ENCODE measurements around the gene TNNT1.

TNNT1 gene

DNA sequence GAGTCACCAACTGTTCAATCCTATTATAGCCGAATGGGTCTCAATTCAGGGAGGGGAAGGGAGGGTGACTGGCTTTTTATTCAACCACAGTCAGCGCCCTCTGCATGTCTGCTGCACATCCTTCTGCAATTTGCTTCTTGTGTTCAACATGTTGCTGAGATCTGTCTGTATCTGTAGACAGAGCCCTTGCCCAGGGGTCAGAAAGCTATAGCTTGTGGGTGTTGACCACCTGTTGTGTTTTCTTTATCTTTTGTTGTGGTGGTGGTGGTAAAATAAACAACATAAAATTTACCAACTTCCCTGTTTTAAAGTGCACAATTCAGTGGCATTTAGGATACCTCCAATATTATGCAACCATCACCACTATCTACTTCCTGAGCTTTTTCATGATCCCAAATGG, 43.8 kb downstream of the TNNT1 start:
- WGBS, result 93% methylated on average over 2 of the region's 2 CpGs
- Histone ChIP-seq H3K4me3 (ENCODE audit: low read length) (no peak overlapping the region), H3K9ac (ENCODE audit: low read depth, low read length) (no peak overlapping the region), H3K27ac (ENCODE audit: low read depth, low read length) (no peak overlapping the region), H3K4me1 (ENCODE audit: insufficient read depth, low read length) (no peaks in the 10 kb centered on the region), H3K36me3 (ENCODE audit: insufficient read depth, low read length) (peaks cover 13% of the 10 kb centered on the region), H3K9me3 (ENCODE audit: insufficient read depth, low read depth, low read length) (no peaks in the 10 kb centered on the region), H3K27me3 (ENCODE audit: insufficient read depth, low read length) (no peaks in the 10 kb centered on the region)

DNA sequence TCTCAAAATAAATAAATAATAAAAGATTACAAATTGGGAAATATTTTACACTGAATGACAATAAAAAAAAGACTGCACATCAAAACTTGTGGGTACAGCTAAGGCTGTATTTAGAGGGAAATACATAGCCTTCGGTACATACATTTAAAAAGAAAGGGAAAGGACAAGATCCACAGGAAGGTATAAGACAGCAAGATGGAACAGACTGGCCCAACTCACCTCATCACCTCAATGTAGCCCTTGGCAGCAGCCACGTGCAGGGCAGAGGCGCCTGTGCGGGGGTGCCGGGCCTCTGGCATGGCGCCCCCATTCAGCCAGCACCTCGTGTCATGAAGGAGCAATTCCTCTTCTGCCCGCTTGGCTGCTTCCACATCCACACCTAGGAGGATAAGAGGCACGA, 45.8 kb downstream of the TNNT1 start:
- Histone ChIP-seq H3K9ac (ENCODE audit: low read depth, low read length) (no peak overlapping the region), H3K9me3 (ENCODE audit: insufficient read depth, low read depth, low read length) (no peaks in the 10 kb centered on the region), H3K27ac (ENCODE audit: low read depth, low read length) (no peak overlapping the region), H3K27me3 (ENCODE audit: insufficient read depth, low read length) (no peaks in the 10 kb centered on the region), H3K4me1 (ENCODE audit: insufficient read depth, low read length) (no peaks in the 10 kb centered on the region), H3K36me3 (ENCODE audit: insufficient read depth, low read length) (peaks cover 13% of the 10 kb centered on the region), H3K4me3 (ENCODE audit: low read length) (no peak overlapping the region)
- 95% methylated on average over 9 of the region's 9 CpGs for WGBS

DNA sequence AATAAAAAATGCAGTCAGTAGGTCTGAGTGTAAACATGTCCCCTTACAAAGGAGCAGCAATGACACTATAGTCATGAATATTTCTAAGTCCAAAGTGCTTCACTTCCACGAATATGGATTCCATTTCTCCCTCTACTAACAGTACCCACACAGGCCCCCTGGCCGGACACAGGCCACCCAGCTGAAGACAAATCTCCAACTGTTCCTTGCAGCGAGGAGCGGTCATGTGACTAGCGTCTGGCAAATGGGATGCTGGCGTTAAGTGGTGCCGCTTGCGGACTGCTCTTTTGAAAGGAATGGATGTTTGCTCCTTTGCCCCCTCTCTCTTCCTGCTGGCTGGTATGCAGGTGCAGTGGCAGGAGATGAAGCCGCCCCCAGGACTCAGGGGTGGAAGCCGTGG, 47.7 kb downstream of the TNNT1 start:
- no peak overlapping the region for H3K9ac ChIP-seq (ENCODE audit: low read depth, low read length)
- no peak overlapping the region for H3K4me3 ChIP-seq (ENCODE audit: low read length)
- no peaks in the 10 kb centered on the region for H3K9me3 ChIP-seq (ENCODE audit: insufficient read depth, low read depth, low read length)
- WGBS, result 91% methylated on average over 10 of the region's 10 CpGs
- H3K36me3 ChIP-seq (ENCODE audit: insufficient read depth, low read length), result peaks cover 13% of the 10 kb centered on the region
- no peak overlapping the region for H3K27ac ChIP-seq (ENCODE audit: low read depth, low read length)
- H3K4me1 ChIP-seq (ENCODE audit: insufficient read depth, low read length), result no peaks in the 10 kb centered on the region
- H3K27me3 ChIP-seq (ENCODE audit: insufficient read depth, low read length), result no peaks in the 10 kb centered on the region

DNA sequence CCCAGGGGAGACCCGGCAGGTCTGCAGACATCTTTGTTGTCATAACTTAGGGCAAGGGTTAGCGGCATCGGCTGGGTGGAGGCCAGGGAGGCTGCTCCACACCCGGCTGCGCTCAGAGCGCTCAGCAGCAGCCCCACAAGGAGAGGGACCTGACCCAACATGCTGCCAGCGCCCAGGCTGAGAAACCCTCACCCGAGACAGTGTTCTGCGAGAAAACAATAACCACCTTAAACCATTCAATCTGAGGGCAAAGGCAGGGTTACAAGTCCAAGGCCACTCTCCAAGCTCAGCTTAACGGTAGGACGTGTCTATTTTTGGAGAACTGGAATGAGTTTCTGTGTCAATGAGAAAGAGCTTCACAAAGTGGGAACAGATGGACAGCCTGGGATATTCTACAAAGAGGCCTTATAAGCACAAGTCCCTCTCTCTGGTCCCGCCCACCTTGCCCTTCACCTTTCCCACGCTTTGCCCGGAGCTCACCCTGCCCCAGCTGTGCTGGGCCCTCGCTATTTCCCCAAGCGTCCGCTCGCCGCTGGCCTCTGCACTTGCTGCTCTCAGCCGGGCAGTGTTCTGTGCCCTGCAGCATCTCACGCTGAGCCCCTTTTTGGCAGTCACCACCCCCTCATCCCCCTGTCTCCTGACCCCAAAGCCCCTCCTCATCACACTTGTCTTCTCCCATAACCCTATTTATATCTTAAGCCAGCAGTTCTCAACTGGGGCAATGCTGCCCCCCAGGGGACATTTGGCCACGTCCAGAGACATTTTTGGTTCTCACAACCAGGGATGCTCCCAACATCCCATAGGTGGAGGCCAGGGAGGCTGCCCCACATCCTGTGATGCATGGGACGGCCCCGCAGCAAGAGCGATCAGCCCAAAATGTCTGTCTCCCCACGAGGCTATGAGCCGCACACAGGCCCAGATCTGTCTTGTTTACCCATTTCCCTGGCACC, 49.2 kb downstream of the TNNT1 start:
- no peaks in the 10 kb centered on the region for H3K27me3 ChIP-seq (ENCODE audit: insufficient read depth, low read length)
- 89% methylated on average over 27 of the region's 27 CpGs for WGBS
- H3K27ac ChIP-seq (ENCODE audit: low read depth, low read length), result no peak overlapping the region

DNA sequence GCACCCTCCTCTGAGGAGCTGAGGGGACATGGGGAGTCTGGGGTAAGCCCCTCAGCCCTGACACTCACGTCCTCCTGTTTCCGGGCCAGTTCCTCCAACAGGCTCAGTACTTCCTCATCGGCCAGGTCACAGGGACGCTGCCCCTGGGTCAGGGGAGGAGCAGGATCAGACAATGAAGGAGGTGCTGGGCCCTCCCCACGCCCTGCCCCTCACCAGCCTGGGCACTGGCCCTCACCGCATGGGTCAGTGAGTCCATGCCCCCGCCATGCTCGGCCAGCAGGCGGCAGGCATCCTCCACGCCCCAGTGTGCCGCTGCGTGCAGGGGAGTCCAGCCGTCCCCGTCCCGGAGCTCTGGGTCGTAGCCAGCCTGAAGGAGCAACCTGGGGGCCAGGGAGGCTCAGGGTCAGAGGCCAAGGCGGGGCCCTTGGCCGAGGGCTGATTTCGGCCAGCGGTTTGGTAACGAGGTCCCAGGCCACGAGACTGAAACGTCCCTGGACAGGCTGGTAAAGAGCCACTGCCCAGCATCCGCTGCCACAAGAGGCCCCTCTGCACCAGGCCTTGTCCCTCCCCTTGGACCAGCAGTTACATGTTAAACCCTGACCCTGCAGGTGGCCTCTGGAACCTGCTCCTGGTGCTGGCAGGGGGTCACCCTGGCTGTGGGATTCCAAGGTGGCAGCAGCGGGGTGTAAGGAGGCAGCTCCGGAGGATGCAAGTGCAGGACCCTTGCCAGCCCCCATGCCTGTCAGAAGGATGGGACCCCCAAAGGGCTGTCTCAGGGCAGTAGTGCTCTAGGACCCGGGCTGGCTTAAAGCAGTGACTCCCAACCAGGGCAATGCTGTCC, 50.1 kb downstream of the TNNT1 start:
- no peak overlapping the region for H3K9ac ChIP-seq (ENCODE audit: low read depth, low read length)
- WGBS, result 95% methylated on average over 27 of the region's 27 CpGs
- no peak overlapping the region for H3K4me3 ChIP-seq (ENCODE audit: low read length)
- H3K36me3 ChIP-seq (ENCODE audit: insufficient read depth, low read length), result peaks cover 19% of the 10 kb centered on the region
- peaks cover 9% of the 10 kb centered on the region; the same call in 1 of the 2 replicates for H3K4me1 ChIP-seq (ENCODE audit: insufficient read depth, low read length)
- no peaks in the 10 kb centered on the region for H3K9me3 ChIP-seq (ENCODE audit: insufficient read depth, low read depth, low read length)
- no peaks in the 10 kb centered on the region for H3K27me3 ChIP-seq (ENCODE audit: insufficient read depth, low read length)
- no peak overlapping the region for H3K27ac ChIP-seq (ENCODE audit: low read depth, low read length)

More for the DNA sequence above, 49.2 kb downstream of the TNNT1 start:
- Histone ChIP-seq H3K9me3 (ENCODE audit: insufficient read depth, low read depth, low read length) (no peaks in the 10 kb centered on the region), H3K4me1 (ENCODE audit: insufficient read depth, low read length) (peaks cover 3% of the 10 kb centered on the region; the same call in 1 of the 2 replicates), H3K36me3 (ENCODE audit: insufficient read depth, low read length) (peaks cover 16% of the 10 kb centered on the region), H3K9ac (ENCODE audit: low read depth, low read length) (no peak overlapping the region), H3K4me3 (ENCODE audit: low read length) (no peak overlapping the region)

DNA sequence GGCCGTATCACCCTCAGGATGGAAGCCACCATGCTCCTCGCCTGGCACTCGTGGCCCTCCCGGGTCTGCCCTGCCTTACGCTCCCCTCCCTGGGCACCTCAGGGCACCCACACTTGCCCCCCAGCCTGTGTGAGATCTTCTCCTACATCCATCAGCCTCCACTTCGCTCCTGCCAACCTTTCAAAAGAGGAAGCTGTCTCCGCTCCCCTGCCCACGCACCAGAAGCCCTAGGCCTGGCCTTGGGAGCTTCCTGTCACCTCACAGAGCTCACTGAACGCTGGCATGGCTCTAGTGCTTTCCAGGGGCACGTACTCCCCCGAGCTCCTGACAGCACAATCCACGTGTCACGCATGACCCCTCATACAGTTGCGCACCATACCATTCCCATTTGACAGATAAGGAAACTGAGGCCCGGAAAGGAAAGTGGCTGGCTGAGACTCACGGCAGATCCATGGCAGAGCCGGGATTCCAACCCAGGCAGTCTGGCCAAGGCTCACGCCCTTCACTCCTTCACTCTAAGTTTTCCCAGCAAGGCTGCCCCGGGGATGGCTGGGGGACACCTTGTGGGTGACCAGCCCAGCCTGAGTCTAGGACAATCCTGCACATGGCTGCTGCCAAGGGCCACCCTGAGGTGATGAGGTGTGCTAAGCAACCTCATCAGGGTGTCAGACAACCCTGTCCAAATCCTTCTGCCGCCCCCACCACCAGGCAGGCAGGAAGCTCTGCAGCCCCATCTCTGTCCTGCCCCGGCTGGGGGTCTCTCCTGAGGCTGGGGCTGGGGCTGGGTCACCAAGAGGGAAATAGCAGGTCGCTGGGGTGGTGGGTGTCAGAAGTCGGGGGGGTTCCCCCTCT, 50.9 kb downstream of the TNNT1 start:
- Histone ChIP-seq H3K9ac (ENCODE audit: low read depth, low read length) (no peak overlapping the region), H3K4me1 (ENCODE audit: insufficient read depth, low read length) (peaks cover 9% of the 10 kb centered on the region; the same call in 1 of the 2 replicates), H3K36me3 (ENCODE audit: insufficient read depth, low read length) (peaks cover 14% of the 10 kb centered on the region), H3K27me3 (ENCODE audit: insufficient read depth, low read length) (no peaks in the 10 kb centered on the region), H3K4me3 (ENCODE audit: low read length) (no peak overlapping the region), H3K9me3 (ENCODE audit: insufficient read depth, low read depth, low read length) (no peaks in the 10 kb centered on the region), H3K27ac (ENCODE audit: low read depth, low read length) (no peak overlapping the region)
- 96% methylated on average over 23 of the region's 23 CpGs for WGBS

DNA sequence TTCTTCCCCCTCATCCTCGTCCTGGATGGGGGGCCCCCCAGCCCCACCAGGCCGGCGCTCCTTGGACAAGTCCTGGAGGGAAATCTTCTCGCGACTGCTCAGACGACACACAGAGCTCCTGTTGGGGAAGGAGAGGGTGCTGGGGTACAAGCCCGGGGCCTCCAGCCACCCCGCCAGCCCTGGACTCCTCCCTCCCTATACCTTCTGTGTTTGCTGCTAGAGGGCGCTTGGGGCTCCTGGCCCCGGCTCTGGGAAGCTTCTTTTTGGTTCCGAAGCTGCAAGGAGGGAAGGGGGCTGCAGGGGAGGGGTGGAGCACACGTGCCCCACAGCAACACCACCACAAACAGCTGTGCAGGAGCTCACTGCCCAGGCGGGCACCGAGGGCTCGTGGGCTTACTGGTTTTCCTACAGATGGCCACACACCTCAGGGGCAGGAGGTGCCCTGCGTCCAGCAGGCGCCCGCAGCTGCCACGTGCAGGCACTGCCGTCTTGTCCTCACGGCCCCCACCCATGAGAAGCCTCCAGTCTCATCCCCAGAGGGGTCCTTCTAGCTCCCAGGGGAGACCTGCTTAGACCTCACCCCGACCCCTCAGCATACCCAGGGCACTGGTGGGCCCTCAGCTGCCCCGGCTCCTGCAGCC, 52.8 kb downstream of the TNNT1 start:
- peaks cover 9% of the 10 kb centered on the region; the same call in 1 of the 2 replicates for H3K4me1 ChIP-seq (ENCODE audit: insufficient read depth, low read length)
- H3K27ac ChIP-seq (ENCODE audit: low read depth, low read length), result no peak overlapping the region; the same call in 1 of the 2 replicates
- WGBS, result 84% methylated on average over 22 of the region's 23 CpGs
- H3K4me3 ChIP-seq (ENCODE audit: low read length), result no peak overlapping the region
- H3K9ac ChIP-seq (ENCODE audit: low read depth, low read length), result no peak overlapping the region
- H3K27me3 ChIP-seq (ENCODE audit: insufficient read depth, low read length), result no peaks in the 10 kb centered on the region
- H3K36me3 ChIP-seq (ENCODE audit: insufficient read depth, low read length), result 0 out of 2 replicates have a peak, but pooled peaks cover 6% of the 10 kb centered on the region
- no peaks in the 10 kb centered on the region for H3K9me3 ChIP-seq (ENCODE audit: insufficient read depth, low read depth, low read length)

DNA sequence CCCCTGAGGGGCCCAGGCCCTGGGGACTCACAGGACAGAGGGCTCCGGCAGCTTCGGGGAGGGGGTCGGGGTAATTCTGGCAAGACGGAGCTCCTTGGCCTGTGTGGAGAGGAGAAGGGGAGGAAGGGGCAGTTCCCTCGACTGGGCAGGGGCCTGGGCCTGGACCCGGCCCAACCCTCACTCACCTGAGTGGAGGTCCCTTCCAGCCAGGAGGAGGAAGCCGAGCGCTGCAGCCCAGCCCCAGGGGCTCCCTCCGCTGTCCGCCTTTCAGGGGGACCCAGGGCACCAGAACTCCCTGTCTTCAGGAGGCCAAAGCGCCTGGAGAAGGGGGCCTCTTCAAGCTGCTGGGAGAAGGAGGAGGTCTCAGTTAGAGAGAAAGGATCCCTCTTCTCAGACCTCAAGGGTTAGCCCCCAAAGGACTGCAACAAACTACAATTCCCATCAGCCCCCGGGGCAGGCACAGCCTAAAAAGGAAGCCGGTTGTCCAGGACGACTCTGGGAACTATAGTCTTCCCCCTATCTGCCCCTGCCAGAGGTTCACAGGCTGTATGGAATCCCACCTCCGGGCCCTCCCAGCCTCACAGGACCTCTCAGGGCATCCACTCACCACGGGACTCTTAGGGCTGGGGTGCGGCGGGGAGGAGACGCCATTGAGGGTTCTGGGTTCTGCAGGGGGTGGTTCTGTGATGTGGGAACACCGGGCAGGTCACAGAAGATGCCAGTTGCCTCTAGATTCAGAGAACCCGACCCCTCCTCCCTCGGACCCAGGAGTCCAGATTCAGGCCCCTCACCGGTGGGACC, 53.5 kb downstream of the TNNT1 start:
- WGBS, result 88% methylated on average over 22 of the region's 23 CpGs
- no peaks in the 10 kb centered on the region for H3K9me3 ChIP-seq (ENCODE audit: insufficient read depth, low read depth, low read length)
- peaks cover 9% of the 10 kb centered on the region; the same call in 1 of the 2 replicates for H3K4me1 ChIP-seq (ENCODE audit: insufficient read depth, low read length)
- H3K27me3 ChIP-seq (ENCODE audit: insufficient read depth, low read length), result no peaks in the 10 kb centered on the region
- H3K4me3 ChIP-seq (ENCODE audit: low read length), result no peak overlapping the region
- H3K36me3 ChIP-seq (ENCODE audit: insufficient read depth, low read length), result peaks cover 12% of the 10 kb centered on the region
- no peak overlapping the region for H3K9ac ChIP-seq (ENCODE audit: low read depth, low read length)
- H3K27ac ChIP-seq (ENCODE audit: low read depth, low read length), result no peak overlapping the region; the same call in 1 of the 2 replicates

DNA sequence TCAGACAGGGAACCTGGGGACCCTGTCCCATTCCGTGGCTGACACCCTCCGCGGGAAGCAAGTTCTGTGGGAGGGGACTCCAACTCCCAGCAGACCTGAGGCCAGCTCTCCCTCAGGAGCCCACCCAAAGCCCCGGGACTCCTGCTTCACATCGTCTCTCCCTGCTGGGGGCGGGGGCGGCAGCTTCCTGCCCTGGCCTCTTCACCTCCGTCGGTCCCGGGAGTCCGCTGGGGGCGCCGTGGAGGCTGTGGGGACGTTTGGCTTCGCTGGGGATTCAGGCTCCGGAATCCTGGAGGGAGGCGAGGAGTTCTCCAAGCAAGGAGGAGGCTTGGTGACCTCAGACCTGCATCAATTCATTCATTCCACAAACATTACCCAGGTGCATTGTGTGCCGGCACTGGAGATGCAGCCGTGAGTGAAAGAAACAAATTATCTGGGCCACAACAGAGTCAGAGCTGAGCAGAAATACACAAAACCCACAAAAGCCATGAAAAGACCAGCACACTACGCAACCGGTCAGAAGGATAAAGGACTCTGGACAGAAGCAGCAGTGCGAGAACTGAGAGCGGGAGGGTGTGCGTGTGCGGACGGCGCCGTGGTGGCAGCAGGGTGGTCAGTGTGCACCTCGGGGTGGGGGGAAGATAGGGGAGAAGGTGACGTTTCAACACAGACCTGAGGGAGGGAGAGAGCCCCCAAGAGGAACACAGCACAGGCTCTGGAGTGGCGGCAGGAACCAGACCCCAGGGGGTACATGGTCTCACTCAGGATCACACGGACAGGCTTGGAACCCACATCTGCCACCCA, 54.3 kb downstream of the TNNT1 start:
- H3K4me1 ChIP-seq (ENCODE audit: insufficient read depth, low read length), result peaks cover 9% of the 10 kb centered on the region; the same call in 1 of the 2 replicates
- H3K36me3 ChIP-seq (ENCODE audit: insufficient read depth, low read length), result peaks cover 13% of the 10 kb centered on the region
- H3K27ac ChIP-seq (ENCODE audit: low read depth, low read length), result no peak overlapping the region
- 83% methylated on average over 32 of the region's 32 CpGs for WGBS
- no peak overlapping the region for H3K4me3 ChIP-seq (ENCODE audit: low read length)
- H3K9ac ChIP-seq (ENCODE audit: low read depth, low read length), result no peak overlapping the region
- no peaks in the 10 kb centered on the region for H3K27me3 ChIP-seq (ENCODE audit: insufficient read depth, low read length)
- H3K9me3 ChIP-seq (ENCODE audit: insufficient read depth, low read depth, low read length), result no peaks in the 10 kb centered on the region
